H1 (cell line): ENCODE measurements around the gene BABAM1. TPM values are rescaled to one million over a fixed set of nuclear protein-coding genes. Genes with fewer than 3 reads are reported as not detected.

ENCODE experiments used
- CTCF ChIA-PET: fragments of 300-600 bp; sonication (Branson Sonifier 250); formaldehyde crosslinking; loops from one replicate; lab custom pipeline; 2021; ENCODE audit not compliant: partially characterized antibody; lab: Charles Lee
- POLR2A ChIA-PET: fragments of 300-600 bp; sonication (Branson Sonifier 250); formaldehyde crosslinking; loops from one replicate; lab custom pipeline; 2021; ENCODE audit warnings: inconsistent platforms; ENCODE audit not compliant: partially characterized antibody; lab: Charles Lee
- DNase-seq, 2 experiments: peaks; one replicate each; pipeline versions ENCODE4 v3.0.0 to v3.0.0-alpha.2; 2010 to 2022; ENCODE audit warnings: low spot score in 2 of 2, low read depth in 1 of 2, mixed read lengths in 1 of 2
- FAIRE-seq: peaks from 2 replicates; lab custom pipeline; 2011; peaks lifted over from hg19 to GRCh38; lab: Jason Lieb, UNC
- H2AFZ ChIP-seq: 2 replicates; pipeline ENCODE4 v1.8.1; 2012; ENCODE audit warnings: low read length, inconsistent platforms
- H2AK5ac ChIP-seq: 2 replicates; pipeline ENCODE4 v1.6.1; 2013; ENCODE audit warnings: low read depth, low read length
- H2BK120ac ChIP-seq: replicated peaks from 2 replicates; pipeline ENCODE3; 2013; ENCODE audit warnings: low read depth, low read length, inconsistent platforms
- H2BK12ac ChIP-seq: 2 replicates; pipeline ENCODE4 v1.6.1; 2013; ENCODE audit warnings: low read depth, low read length
- H2BK15ac ChIP-seq: 2 replicates; pipeline ENCODE4 v1.6.1; 2013; ENCODE audit warnings: low read length
- H2BK20ac ChIP-seq: 2 replicates; pipeline ENCODE4 v1.6.1; 2013; ENCODE audit warnings: low read length
- H2BK5ac ChIP-seq: 2 replicates; pipeline ENCODE4 v1.6.1; 2013; ENCODE audit warnings: low read depth, low read length
- H3K14ac ChIP-seq: 2 replicates; pipeline ENCODE4 v1.6.1; 2013; ENCODE audit warnings: inconsistent platforms; ENCODE audit not compliant: insufficient read length
- H3K18ac ChIP-seq: 2 replicates; pipeline ENCODE4 v1.6.1; 2013; ENCODE audit warnings: low read length; ENCODE audit errors: extremely low read depth
- H3K23ac ChIP-seq: 2 replicates; pipeline ENCODE4 v1.6.1; 2013; ENCODE audit warnings: inconsistent platforms; ENCODE audit not compliant: insufficient read length
- H3K23me2 ChIP-seq: 2 replicates; pipeline ENCODE4 v1.6.1; 2013; ENCODE audit warnings: low read depth, low read length
- H3K27ac ChIP-seq: 2 replicates; pipeline ENCODE4 v1.6.1; 2011; ENCODE audit warnings: low read depth, low read length, inconsistent platforms
- H3K27me3 ChIP-seq, 4 experiments: replicated peaks in 1 of 4; 1 replicate in 1 of 4; 2 replicates in 3 of 4; pipeline versions ENCODE4 v1.6.1 to v1.8.1; 2011 to 2013; ENCODE audit warnings: low read length in 3 of 4, mild to moderate bottlenecking in 3 of 4, inconsistent platforms in 2 of 4, mixed read lengths in 2 of 4, moderate library complexity in 1 of 4; ENCODE audit not compliant: control insufficient read depth in 3 of 4, insufficient read depth in 3 of 4; ENCODE audit errors: extremely low read depth in 1 of 4
- H3K36me3 ChIP-seq, 4 experiments: 2 replicates each; pipeline versions ENCODE4 v1.6.1 to v1.8.1; 2011 to 2013; ENCODE audit warnings: mild to moderate bottlenecking in 4 of 4, low read length in 3 of 4, moderate library complexity in 2 of 4, control low read depth in 1 of 4, inconsistent platforms in 1 of 4; ENCODE audit not compliant: insufficient read depth in 4 of 4, control insufficient read depth in 2 of 4
- H3K4ac ChIP-seq: replicated peaks from 2 replicates; pipeline ENCODE3; 2013; ENCODE audit warnings: low read length, low read depth, mixed read lengths, inconsistent platforms; ENCODE audit not compliant: insufficient read length
- H3K4me1 ChIP-seq, 4 experiments: replicated peaks in 1 of 4; 1 replicate in 1 of 4; 2 replicates in 3 of 4; pipeline versions ENCODE4 v1.6.1 to v1.8.1; 2011 to 2013; ENCODE audit warnings: low read length in 3 of 4, inconsistent platforms in 2 of 4, mixed read lengths in 1 of 4; ENCODE audit not compliant: insufficient read depth in 4 of 4, control insufficient read depth in 3 of 4
- H3K4me2 ChIP-seq, 2 experiments: 2 replicates each; pipeline versions ENCODE4 v1.6.1 to v1.8.1; 2011 to 2013; ENCODE audit warnings: low read depth in 2 of 2, low read length in 2 of 2, control low read depth in 1 of 2, inconsistent platforms in 1 of 2, mild to moderate bottlenecking in 1 of 2; ENCODE audit not compliant: insufficient read depth in 1 of 2
- H3K4me3 ChIP-seq, 4 experiments: fragments of 200-600, 300-600 bp in 1 of 4; sonication (generic), shearing (Covaris generic), sonication (Bioruptor Twin) in 1 of 4; 2 replicates each; pipeline versions ENCODE4 v1.5.1 to v1.8.1; 2011 to 2016; ENCODE audit warnings: low read length in 4 of 4, low read depth in 3 of 4, control low read depth in 2 of 4, inconsistent platforms in 2 of 4, mild to moderate bottlenecking in 2 of 4, mixed read lengths in 1 of 4, moderate library complexity in 1 of 4; ENCODE audit not compliant: insufficient read depth in 2 of 4; ENCODE audit errors: extremely low read depth in 1 of 4
- H3K56ac ChIP-seq: replicated peaks from 2 replicates; pipeline ENCODE3; 2013; ENCODE audit warnings: low read depth, mild to moderate bottlenecking, mixed read lengths, low read length, inconsistent platforms; ENCODE audit not compliant: insufficient read length
- H3K79me1 ChIP-seq: 2 replicates; pipeline ENCODE4 v1.6.1; 2013; ENCODE audit warnings: low read depth, low read length, control low read depth
- H3K79me2 ChIP-seq, 2 experiments: 2 replicates each; pipeline versions ENCODE4 v1.6.1 to v1.8.1; 2012 to 2013; ENCODE audit warnings: low read length in 2 of 2, mild to moderate bottlenecking in 2 of 2, inconsistent platforms in 1 of 2; ENCODE audit not compliant: insufficient read depth in 2 of 2, control insufficient read depth in 1 of 2
- H3K9ac ChIP-seq, 4 experiments: replicated peaks in 1 of 4; 1 replicate in 1 of 4; 2 replicates in 3 of 4; pipeline versions ENCODE4 v1.6.1 to v1.8.1; 2011 to 2013; ENCODE audit warnings: low read depth in 3 of 4, low read length in 3 of 4, control low read depth in 2 of 4, mild to moderate bottlenecking in 2 of 4, moderate library complexity in 2 of 4, inconsistent platforms in 1 of 4; ENCODE audit errors: extremely low read depth in 1 of 4
- H3K9me3 ChIP-seq, 2 experiments: 2 replicates each; pipeline versions ENCODE4 v1.6.1 to v1.8.1; 2012 to 2013; ENCODE audit warnings: mild to moderate bottlenecking in 2 of 2, moderate library complexity in 2 of 2, control low read depth in 1 of 2, inconsistent platforms in 1 of 2, low read depth in 1 of 2, low read length in 1 of 2, mixed read lengths in 1 of 2; ENCODE audit not compliant: insufficient read depth in 2 of 2
- H4K20me1 ChIP-seq, 2 experiments: replicated peaks in 1 of 2; 2 replicates each; pipeline versions ENCODE3 to v1.8.1; 2011 to 2013; ENCODE audit warnings: inconsistent platforms in 2 of 2, low read length in 2 of 2, mild to moderate bottlenecking in 1 of 2; ENCODE audit not compliant: insufficient read depth in 2 of 2, control insufficient read depth in 1 of 2
- H4K5ac ChIP-seq: 2 replicates; pipeline ENCODE4 v1.6.1; 2013; ENCODE audit warnings: low read length, low read depth, mixed read lengths, inconsistent platforms; ENCODE audit not compliant: insufficient read length
- H4K8ac ChIP-seq: 2 replicates; pipeline ENCODE4 v1.8.0; 2013; ENCODE audit warnings: mild to moderate bottlenecking, moderate library complexity, low read length, inconsistent platforms; ENCODE audit not compliant: insufficient read depth; ENCODE audit errors: extremely low read depth
- H4K91ac ChIP-seq: replicated peaks from 2 replicates; pipeline ENCODE3; 2013; ENCODE audit warnings: low read length, mixed read lengths, inconsistent platforms; ENCODE audit not compliant: insufficient read length
- POLR2AphosphoS5 ChIP-seq: IDR thresholded peaks from 2 replicates; pipeline ENCODE4 v1.6.1; 2011; ENCODE audit warnings: low read depth, low read length
- SRF ChIP-seq: IDR thresholded peaks from 2 replicates; pipeline ENCODE4 v1.6.1; 2011; ENCODE audit warnings: mild to moderate bottlenecking, low read depth, low read length, moderate library complexity
- WGBS, 2 experiments: shearing (Covaris generic) in 1 of 2; methylation state at CpG; one replicate each; pipeline versions ENCODE4 v1.1.6 to v1.1.7; 2013 to 2015; ENCODE audit warnings: low lambda C conversion rate in 2 of 2, mixed read lengths in 2 of 2, inconsistent platforms in 1 of 2, low coverage in 1 of 2, missing lambda C conversion rate in 1 of 2; ENCODE audit not compliant: insufficient replicate concordance in 2 of 2, insufficient coverage in 1 of 2, insufficient read length in 1 of 2; ENCODE audit errors: extremely low coverage in 1 of 2, missing lambda C conversion rate in 1 of 2; 5-methylcytosine and 5-hydroxymethylcytosine counted together
- polyA plus RNA-seq, 7 experiments: library from polyadenylated mRNA; depleted of rRNA in 3 of 7; stranded (reverse) in 5 of 7; unstranded in 2 of 7; fragments of >200 nt in 5 of 7; fragments of 200-250 nt in 2 of 7; gene quantifications; 1 replicate in 5 of 7; 2 replicates in 1 of 7; 4 replicates in 1 of 7; pipeline versions ENCODE4 v1.2.1 to v1.2.3, GENCODE V29; 2011 to 2013; ENCODE audit warnings: missing spikeins in 2 of 7, mixed read lengths in 2 of 7
- total RNA-seq: library from RNA; stranded (reverse); fragmentation: NEBNext Ultra II Directional; extraction: Animal tissue kit (Norgen Biotek cat#: 25700); gene quantifications from 2 replicates; pipeline ENCODE4 v1.2.1, GENCODE V29; 2021

BABAM1 gene
- total and polyA plus RNA-seq, 2 of the 8 experiments (the other 6 are each of a cell fraction or from before 2014, with no cell fraction given): 127 to 133 TPM

- TF ChIP-seq POLR2AphosphoS5 (peak; percentile 10; the same call in 1 of the 2 replicates), SRF (no peak)
- peak overlapping the region; percentile 90 to 92 for H3K4me2 ChIP-seq
- no peak overlapping the region for H2BK12ac ChIP-seq
- FAIRE-seq (no peak), DNase-seq (peak in 1 of 2 experiments; percentile 70)
- H3K27me3 ChIP-seq: no peaks in the 10 kb centered on the region
- H2BK20ac ChIP-seq: peak overlapping the region; percentile 48; the same call in 1 of the 2 replicates
- peak overlapping the region; percentile 80 to 89 (median 86) for H3K4me3 ChIP-seq
- ChIA-PET CTCF (interaction anchor here (0.6 to 3.4 kb wide), 14 partner anchors 10 to 1015 kb away, joined by 3 to 18 read pairs (median 4); partner anchors contain the start of genes BABAM1 and OCEL1), POLR2A (interaction anchor here (0.6 to 12.3 kb wide), 21 partner anchors 7 to 107 kb away, joined by 3 to 118 read pairs (median 4); partner anchors contain the start of genes ANKLE1, BABAM1, MRPL34 and NR2F6)
- no peak overlapping the region for H2BK15ac ChIP-seq
- H3K4ac ChIP-seq: no peak overlapping the region
- H3K79me2 ChIP-seq: peaks cover 7 to 46% of the 10 kb centered on the region in 2 experiments; a peak in 3 of 4 replicates
- H4K20me1 ChIP-seq: peaks cover 11 to 18% of the 10 kb centered on the region in 2 experiments
- H3K23ac ChIP-seq: no peak overlapping the region
- no peak overlapping the region for H2AFZ ChIP-seq
- no peak overlapping the region for H4K8ac ChIP-seq
- H3K56ac ChIP-seq: peak overlapping the region; percentile 69
- 25% methylated on average over 2 of the region's 27 CpGs; no CpG with 5 or more reads in 1 of the 2 experiments for WGBS, 2 experiments
- H3K27ac ChIP-seq: peak overlapping the region; percentile 64; the same call in 1 of the 2 replicates
- H3K4me1 ChIP-seq: peaks cover 3 to 11% (median 7%) of the 10 kb centered on the region in 4 experiments
- peaks cover 4% of the 10 kb centered on the region; the same call in 1 of the 2 replicates for H3K23me2 ChIP-seq
- H3K14ac ChIP-seq: no peak overlapping the region
- H4K91ac ChIP-seq: peak overlapping the region; percentile 90
- H2AK5ac ChIP-seq: no peak overlapping the region
- H3K9me3 ChIP-seq: no peaks in the 10 kb centered on the region
- H4K5ac ChIP-seq: peak overlapping the region; percentile 91
- H3K18ac ChIP-seq: peak overlapping the region; percentile 60; the same call in 1 of the 2 replicates
- H2BK120ac ChIP-seq: no peak overlapping the region
- peak overlapping the region; percentile 93 for H2BK5ac ChIP-seq
- peaks cover 16% of the 10 kb centered on the region for H3K79me1 ChIP-seq
- H3K36me3 ChIP-seq: peaks cover 9 to 36% (median 10%) of the 10 kb centered on the region in 4 experiments
- H3K9ac ChIP-seq: peak overlapping the region in 3 of 4 experiments; percentile 65 to 87 (median 66); a peak in 3 of 7 replicates
Measured at GRCh38 chr19:17235971-17236777, 31.1 kb upstream of the BABAM1 start.
